OCI-LY7 (cell line): Measurements from ENCODE around the gene CCDC141.

Experiments used
- CTCF ChIP-seq: fragments of 200-600 bp; sonication (generic); conservative IDR thresholded peaks from 2 replicates; pipeline ENCODE4 v1.5.1; 2014; ENCODE audit warnings: mild to moderate bottlenecking, antibody characterized with exemption, low read length, moderate library complexity, mixed read lengths
- EZH2phosphoT487 ChIP-seq: fragments of 200-600 bp; sonication (generic); IDR thresholded peaks from 2 replicates; pipeline ENCODE4 v1.6.1; 2018; ENCODE audit warnings: low read depth, borderline replicate concordance, mild to moderate bottlenecking, mixed run types, antibody characterized with exemption, low read length, moderate library complexity, mixed read lengths

GRCh38 chr2:178912416-178913048 lies 137.4 kb downstream of the CCDC141 start:
- no peak for TF ChIP-seq CTCF
- no peak for TF ChIP-seq EZH2phosphoT487
